ENCODE data around the gene IL12A. TPM values are rescaled to one million over a fixed set of nuclear protein-coding genes. Genes with fewer than 3 reads are reported as not detected.

Gene IL12A
- total RNA-seq, 1 donor from 2014 or later = under 0.01 TPM

DNA sequence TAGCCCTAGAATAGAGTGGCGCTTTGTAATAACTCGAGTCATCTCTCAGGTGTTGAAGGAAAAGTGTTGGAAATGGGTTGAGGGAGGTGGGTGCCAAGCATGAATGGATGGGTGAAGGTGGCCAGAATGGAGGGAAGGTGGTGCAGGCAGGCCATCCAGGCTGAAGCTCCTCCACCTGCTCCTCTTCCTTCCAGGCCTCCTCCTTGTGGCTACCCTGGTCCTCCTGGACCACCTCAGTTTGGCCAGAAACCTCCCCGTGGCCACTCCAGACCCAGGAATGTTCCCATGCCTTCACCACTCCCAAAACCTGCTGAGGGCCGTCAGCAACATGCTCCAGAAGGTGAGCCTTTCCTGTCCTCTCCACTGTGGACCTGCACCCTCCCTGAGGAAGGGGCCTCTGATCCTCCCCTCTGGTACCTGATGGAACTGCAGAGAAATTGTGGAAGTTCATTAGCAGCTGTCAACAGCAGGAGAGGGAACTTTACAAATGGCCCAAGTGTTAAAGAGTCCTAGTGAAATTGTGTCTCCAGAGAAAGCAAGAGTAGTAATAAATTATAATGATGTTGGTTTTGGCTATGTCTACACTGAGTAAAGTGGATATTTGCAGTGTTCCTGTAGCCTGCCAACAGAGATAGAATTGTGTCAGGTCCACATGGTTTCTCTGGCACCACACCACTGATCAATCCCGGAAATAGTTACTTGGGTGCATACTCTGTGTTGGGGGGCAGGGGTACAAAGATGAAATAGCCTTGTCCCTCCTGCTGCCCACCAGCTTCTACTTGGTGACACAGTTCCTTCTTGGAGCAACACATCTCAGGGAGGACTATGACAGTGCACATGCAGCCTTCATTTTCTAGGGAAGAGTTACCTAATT is 1.6 kb downstream of the IL12A start:
- DNase-seq (ENCODE audit: low read depth in 2 of 2) = no peak

DNA sequence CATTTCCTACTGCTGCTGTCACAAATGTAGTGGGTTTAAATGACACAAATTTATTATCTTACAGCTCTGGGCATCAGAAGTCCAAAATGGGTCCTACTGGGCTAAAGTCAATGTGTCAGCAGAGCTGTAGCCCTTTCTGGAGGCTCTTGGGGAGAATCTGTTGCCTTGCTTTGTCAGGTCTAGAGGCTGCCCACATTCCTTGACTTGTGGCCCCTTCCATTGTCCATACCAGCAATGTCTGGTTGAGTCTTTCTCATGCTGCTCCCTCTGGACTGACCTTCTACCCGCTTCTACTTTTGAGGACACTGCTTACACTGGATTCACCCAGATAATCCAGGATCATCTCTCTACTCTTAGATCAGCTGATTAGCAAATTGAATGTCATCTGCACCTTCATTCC is 3.0 kb downstream of the IL12A start:
- no peak for DNase-seq (ENCODE audit: low read depth in 2 of 2)

DNA sequence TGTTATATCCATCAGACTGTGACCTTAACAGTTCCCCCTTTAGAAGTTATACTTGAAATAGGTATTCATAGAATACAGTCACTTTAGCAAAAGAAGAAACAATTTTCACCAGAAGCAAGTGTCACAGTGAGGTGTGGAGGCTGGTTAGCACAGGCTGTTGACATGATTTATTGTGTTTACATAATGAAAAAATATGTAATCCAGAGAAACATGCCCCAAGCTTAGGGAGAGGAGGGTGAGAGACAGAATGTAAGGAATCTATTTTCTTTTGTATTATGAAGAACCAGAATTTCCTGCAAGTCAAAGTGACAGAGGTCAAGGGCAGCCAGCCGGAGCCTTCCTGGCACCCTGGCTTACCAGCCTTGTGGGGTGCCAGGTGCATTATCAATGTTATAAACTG is 4.0 kb downstream of the IL12A start:
- DNase-seq (ENCODE audit: low read depth in 2 of 2) = no peak

DNA sequence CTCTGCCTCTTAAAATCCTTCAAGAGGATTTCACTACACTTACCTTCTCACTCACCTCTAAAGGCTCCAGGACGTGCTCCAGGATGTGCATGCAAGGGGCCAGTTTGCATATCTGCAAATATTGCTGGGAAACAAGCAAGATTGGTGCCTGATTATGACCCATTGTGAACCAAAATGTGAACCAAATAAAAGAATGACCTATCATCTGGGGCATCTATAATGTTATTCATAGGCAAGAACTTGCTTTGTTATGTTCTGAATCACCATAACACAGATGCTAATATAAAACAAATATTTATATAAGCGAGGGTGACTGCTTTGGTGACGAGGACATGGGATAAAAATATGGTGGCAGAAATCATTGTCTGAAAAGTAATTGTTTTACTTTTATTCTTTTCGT is 5.5 kb downstream of the IL12A start:
- peak in 1 of 2 donors; percentile 42 for DNase-seq (ENCODE audit: low read depth in 2 of 2)

DNA sequence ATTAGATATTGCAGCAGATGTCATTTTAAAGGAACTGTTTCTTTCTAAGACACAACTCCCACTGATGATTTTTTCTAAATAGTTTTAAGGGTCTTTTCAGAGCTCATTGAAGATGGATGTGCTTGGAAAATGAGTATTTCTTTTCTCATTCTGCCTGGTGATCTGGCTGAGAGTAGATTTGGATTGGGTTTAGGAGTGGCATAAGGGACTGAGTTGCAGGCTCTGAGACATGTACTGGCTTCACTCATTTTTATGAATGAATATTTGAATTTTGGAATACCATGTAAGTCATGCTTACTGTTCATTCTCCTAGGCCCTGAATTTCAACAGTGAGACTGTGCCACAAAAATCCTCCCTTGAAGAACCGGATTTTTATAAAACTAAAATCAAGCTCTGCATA is 6.5 kb downstream of the IL12A start:
- no peak for DNase-seq (ENCODE audit: low read depth in 2 of 2)

DNA sequence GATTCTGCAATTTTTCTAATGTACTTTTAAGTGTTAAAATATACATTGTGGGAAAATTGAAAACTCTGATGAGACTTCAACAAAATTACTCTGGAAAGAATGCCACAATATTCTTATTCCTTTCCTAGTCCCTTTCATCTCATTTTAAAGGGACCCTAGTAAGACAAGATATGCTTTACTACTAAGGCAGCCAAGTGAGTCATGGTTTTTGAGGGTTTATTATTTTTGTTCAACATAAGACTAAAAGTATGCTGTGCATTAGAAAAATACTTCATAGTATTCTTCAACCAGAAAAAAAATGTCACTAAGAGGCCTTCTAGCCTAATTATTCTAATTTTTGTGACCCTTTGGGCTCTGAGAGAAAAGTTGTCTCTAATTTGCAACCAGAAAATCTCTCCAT is 7.4 kb downstream of the IL12A start:
- no peak for DNase-seq (ENCODE audit: low read depth in 2 of 2)

DNA sequence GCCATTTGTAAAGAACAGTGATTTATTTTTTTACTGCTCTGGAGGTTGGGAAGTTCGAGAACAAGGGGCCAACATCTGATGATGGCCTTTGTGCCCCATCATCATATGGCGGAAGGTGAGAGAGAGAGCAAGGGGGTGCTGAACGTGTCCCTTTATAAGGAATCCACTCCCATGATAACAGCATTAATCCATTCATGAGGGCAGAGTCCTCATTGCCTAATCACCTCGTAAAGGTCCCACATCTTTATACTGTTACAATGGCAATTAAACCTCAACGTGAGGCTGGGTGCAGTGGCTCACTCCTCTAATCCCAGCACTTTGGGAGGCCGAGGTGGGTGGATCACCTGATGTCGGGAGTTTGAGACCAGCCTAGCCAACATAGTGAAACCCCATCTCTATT is 8.3 kb downstream of the IL12A start:
- DNase-seq (ENCODE audit: low read depth in 2 of 2) = no peak

DNA sequence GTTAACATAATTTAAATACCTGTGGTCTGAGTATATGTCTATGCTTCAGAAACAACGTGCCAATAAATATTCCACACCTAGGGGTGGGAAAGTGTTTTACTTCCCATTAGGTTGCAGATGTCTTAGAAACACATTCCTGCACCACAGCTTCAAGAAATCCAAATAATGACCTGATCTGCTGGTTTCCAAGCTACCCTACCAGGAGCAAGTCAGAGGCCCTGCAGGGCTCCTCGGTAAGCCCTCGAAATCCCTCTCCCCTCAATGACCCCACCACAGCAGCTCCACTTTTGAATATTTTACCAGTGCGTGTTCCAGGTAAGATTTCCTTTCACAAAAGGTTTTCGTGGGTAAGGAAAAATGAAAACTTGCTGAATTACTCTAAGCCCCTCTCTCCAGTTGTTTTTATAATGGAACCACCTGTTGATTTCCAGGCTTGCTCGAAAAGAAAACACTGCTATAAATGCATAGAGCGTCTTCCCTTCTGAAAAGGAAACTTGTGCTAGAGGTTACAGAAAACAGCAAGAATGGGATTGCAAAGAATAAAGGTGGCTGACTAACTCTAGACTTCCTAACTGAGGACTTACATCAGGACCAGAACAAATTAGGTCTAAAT is 12.6 kb downstream of the IL12A start:
- no peak for DNase-seq (ENCODE audit: low read depth in 2 of 2)

DNA sequence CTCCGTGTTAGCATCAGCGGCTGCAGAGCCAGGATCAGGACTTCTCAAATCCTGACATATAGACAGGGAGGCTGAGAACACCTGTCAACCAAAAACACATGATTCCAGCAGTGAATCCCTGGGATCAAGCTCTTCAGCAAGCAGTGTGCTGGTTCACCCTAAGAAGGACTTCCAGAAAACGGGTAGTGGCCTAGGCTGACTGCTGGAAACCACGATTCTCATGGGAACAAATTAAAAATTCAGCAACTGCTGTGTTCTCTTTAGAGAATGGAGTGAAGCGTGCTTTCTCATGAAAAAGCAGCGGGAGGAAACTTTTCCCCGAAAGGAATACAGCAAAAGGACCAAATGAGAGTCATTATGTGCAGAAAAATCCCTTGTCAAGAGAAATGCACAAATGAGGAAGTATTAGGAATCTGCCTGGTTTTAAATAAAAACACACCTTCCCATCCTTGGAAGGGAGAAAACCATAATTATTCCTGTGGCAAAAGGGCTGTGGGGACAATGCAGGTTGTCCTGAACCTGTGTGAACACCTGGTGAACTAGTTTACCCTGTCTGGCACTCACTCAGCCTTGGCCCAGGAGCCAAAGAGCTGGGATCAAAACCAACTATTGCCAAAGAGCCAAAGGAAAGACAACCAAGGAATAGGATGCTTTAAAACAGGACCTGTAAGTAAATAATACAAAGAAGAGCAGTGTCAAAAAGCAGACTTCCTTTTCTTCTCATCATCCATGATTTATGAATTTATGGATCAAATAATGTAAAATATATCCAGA is 13.4 kb downstream of the IL12A start:
- no peak for DNase-seq (ENCODE audit: low read depth in 2 of 2)

DNA sequence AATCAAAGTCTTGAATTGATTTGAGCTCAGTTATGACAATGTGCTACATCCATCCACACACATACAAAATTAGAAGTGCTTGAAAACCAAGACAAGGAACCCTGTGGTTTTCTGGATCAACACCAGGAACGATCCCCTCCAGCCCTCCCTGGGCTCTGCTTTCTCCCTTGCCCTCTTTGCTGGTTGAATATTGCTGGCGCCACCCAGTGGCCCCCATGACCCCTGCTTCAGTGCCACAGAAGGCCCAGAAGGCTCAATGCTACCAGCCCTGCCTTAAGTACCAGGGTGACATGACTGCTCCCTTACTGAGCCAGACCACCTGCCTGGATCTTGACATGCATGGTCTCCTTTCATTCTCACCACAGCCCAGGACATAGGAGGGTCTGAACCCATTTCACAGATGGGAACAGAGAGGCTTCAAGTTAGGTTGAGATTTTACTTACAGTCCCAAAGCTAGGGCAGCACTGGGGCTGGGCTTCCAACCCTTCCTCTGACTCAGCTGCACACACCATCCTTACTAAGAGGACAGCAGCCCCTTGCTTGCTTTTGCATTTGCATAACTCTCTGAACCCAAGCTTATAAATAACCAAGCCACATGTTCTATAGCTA is 15.0 kb downstream of the IL12A start:
- DNase-seq (ENCODE audit: low read depth in 2 of 2) = peak; percentile 65 to 71

DNA sequence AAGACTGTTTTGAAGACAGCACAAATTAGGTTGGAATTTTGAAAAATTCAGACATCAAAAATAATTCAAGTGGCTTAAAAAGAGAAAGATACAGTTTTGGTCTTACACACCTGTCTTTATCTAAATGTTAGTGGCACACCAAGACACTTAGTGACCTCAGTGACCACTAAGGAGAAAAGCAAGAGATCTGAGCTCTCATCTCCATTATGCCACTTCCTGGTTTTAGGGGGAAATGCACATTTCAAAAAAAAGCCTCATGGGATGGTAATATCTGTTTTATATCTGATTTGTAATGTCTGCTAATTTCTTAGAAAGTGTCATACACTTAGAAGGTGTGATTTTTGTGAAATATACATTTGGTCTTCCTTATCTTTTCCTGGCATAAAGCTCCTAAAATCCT is 16.4 kb downstream of the IL12A start:
- no peak for DNase-seq (ENCODE audit: low read depth in 2 of 2)

DNA sequence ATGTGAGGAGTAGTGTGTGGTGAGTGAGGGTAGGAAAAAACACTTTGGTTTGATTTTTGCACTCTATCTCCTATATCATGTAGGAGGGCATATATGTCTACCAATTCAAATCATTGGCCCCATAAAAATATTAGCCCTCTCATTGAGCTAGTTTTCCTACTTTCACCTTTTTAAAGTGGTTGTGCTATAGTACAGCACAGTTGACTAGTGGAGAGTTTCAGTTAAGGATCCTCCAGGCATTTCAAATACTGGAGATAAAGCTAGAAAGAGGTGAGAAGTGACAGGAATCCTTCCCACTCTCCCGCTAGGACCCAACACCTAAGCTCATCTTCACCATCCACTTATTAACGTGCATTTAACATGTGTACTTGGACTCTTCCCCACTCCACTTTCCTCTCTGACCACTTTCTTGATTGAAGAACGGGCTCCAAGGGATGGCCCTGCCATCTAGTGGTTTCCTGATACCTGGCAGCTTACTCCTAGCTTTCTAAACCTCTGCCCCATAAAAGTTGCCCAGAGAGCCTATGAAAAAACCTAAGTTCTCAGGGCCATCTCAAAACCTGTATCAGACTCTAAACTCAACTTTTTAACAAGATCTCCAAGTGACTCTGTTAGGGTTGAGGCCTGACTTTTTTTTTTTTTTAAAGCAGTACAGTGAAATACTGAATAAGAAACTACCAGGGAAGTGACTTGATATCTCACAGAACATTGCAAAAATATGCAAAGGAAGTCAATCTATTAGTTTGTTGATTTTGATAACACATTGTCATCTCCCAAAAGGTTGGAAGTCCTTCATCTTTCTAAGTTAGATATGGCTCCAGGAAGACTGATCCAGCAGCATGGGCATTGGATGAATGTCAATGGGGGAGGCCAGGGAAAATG is 17.9 kb downstream of the IL12A start:
- DNase-seq (ENCODE audit: low read depth in 2 of 2) = peak; percentile 82

DNA sequence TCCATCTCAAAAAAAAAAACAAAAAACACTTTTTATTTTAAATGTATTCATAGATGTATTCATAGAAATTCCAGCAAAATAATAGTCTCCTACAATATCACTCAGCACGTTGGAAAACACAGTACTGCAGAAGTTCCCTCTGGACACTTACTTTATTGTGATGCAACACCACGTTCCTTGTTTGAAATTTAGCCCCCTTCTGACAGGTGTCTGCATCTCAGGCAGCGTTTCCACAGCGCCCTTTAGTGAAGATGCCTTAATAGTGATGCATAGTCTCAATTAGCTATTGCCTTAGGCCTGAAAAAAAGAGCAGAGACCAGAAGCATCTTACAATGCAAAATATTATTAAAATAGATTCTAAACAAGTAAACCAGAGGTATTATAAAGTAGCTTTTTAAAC is 20.3 kb downstream of the IL12A start:
- DNase-seq (ENCODE audit: low read depth in 2 of 2) = no peak

DNA sequence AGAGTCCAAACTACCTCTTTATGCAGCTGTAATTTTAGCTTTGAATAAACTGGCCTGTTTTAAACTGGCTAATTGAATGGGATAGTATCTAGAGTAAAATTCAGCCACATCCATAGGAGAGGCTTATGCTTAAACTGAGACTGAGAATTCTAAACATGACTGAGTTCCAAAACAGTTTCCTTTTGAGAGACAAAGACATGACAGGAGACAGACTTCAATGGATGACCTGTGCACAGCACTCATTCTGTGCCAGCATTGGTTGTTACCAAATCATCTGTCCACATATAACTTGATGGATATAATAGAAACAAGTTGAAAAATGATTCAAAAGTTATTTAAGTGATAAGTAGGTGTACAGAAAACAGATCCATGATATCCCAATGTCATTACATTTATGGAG is 20.9 kb downstream of the IL12A start:
- no peak for DNase-seq (ENCODE audit: low read depth in 2 of 2)

DNA sequence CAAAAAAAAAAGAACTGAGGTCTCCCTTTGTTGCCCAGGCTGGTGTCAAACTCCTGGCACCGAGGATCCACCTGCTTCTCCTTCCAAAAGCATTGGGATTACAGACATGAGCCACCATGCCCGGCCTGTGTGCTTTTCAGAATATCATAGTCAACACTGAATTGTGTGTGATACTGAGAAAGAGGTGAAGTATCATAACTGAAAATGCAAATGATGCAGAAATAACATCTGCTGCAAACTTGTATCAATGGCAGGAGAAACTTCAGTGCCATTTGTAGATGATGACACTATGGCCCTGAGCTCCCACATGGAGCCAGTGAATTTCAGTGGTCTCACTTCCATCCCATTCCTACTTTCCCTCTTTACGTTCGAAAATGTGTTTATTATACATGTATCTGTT is 21.9 kb downstream of the IL12A start:
- no peak for DNase-seq (ENCODE audit: low read depth in 2 of 2)

DNA sequence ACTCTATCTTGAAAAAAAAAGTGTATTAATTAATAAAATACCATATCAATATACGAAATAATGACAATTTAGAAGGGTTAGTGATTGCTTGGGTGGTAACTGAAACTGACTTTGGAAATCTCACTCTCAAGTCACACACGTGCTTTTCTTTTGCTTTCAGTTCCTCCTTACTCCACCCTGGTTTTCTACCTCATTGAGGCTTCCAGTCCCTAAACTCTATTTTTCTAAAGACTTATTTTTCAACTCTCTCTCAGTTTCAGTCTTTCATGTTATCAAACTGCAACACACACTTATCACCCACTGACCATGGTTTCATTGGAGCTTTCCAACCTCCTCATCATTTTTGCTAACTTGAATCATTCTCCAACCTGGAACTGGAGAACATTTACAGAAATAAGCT is 23.5 kb downstream of the IL12A start:
- DNase-seq (ENCODE audit: low read depth in 2 of 2) = no peak

DNA sequence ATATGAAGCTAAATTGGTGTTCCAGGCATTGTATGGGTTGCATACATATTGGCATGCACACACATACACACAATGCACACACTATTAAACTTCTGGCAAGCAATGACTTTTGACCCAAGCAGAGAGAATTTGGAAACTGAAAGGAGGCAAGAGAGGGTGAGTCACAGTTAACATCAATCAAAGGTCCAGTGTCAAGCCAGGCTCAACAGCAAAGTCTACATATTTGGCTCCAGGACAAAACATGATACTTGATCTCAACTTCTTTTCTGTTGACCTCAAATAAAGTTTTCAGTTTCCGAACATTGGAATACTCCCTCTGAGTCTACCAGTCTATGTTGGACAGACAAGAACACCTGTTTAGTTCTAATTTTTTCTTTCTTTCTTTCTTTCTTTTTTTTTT is 28.3 kb downstream of the IL12A start:
- DNase-seq (ENCODE audit: low read depth in 2 of 2) = peak in 1 of 2 donors; percentile 65

DNA sequence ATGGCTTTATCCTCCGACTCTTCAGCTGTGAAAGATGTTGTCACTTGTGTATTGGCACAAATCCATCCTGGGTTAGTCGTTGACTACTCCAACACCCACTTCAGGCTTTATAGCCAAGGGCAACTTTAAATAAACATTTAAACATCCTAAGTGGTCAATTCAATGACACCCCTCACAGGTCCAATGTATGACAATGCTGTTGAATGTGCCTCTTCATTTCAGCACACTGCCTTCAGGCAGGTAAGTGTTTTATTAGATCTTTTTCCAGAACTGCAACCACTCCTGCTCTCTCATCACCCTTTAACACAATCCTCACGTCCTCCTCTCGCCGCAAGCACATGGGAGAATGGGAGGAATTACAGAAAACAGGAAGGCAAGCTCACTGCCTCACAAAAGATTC is 30.3 kb downstream of the IL12A start:
- no peak for DNase-seq (ENCODE audit: low read depth in 2 of 2)

DNA sequence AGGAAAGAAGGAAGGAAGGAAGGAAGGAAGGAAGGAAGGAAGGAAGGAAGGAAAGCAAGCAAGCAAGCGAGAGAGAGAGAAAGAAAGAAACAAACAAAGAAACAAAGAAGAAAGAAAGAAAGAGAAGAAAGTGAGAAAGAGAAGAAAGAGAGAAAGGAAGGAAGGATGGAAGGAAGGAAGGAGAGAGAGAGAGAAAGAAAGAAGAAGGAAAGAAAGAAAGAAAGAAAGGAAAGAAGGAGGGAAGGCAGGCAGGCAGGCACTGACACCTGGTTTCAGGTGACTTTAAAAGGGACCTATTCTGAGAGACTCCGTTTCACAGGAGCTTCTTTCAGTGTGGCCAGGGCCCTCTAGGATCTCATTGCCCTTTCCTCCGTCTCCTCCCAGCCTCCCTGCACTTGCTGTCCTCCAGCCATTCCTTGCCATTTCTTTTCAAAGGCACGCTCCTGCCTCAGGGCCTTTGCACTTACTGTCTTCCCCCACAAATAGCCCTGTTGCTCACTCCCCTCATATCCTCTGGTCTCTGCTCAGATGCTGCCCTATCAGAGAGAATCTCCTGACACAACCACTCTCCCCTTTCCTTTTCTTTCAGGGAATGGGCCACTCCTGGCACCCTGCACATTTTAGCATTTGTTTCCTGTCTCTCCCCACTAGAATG is 31.5 kb downstream of the IL12A start:
- DNase-seq (ENCODE audit: low read depth in 2 of 2) = no peak

DNA sequence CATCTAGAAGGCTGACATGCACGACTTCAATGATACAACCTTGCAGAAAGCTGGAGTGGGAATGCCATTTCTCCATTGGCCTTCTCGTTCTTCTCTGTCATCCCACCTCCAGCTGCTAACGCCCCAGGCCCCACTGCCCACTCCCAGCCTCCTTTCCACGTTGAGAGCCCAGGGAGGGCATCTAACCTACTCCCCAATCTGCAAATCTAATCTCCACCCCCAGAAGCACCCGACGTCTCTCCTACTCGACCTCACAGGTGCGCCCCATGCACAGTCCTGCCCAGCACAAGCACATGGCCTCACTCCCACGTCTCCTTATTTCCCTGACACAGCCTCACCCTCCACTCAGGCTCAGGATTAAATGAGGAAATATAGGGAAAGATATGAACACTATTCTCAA is 33.4 kb downstream of the IL12A start:
- DNase-seq (ENCODE audit: low read depth in 2 of 2) = no peak

DNA sequence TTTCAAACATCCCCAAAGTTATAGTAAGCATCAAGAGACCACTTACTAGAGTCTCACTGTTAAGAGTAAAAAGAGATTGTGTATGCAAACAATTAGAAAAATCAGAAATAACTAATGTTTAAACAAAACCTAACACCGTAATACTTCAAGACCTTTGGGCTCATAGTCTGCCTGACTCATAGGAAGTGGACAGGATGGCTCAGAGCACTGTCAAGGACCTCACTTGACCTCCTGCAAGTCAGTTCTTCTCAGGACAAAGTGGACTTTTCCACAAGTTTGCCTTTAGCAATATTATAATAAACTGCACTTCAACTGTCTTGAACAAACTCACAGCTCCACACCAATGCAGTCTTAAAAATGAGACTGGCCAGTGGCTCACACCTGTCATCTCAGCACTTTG is 34.8 kb downstream of the IL12A start:
- peak in 1 of 2 donors; percentile 17 for DNase-seq (ENCODE audit: low read depth in 2 of 2)
